Measurements from ENCODE around the gene RNF17. TPM values are rescaled to one million over a fixed set of nuclear protein-coding genes. Genes with fewer than 3 reads are reported as not detected.
A peak's percentile ranks its signal among the peaks of the same experiment; 100 is the strongest.

RNF17 gene
- total and polyA plus RNA-seq, 8 donors, result 0.15 to 0.43 (median 0.18) TPM; not detected in 5

- H3K36me3 ChIP-seq, result no peaks in the 10 kb centered on the region
These were observed 18.5 kb upstream of the RNF17 start for GRCh38 chr13:24745516-24745860.

GRCh38 chr13:24745861-24746617, 17.9 kb upstream of the RNF17 start:
- TF ChIP-seq CTCF (IDR thresholded peaks at IDR 0.05) (no peak), POLR2AphosphoS5 (IDR thresholded peaks at IDR 0.05) (no peak), EP300 (IDR thresholded peaks at IDR 0.05) (no peak), POLR2A (IDR thresholded peaks at IDR 0.05) (no peak)
- Histone ChIP-seq H3K4me1 (peaks cover 9 to 29% (median 21%) of the 10 kb centered on the region in 4 donors), H3K9me3 (no peaks in the 10 kb centered on the region), H3K36me3 (no peaks in the 10 kb centered on the region), H3K27ac (no peak overlapping the region), H3K4me3 (peak overlapping the region in 3 of 4 donors; percentile 34 to 50 (median 46)), H3K27me3 (peaks cover 6 to 76% (median 32%) of the 10 kb centered on the region in 3 donors)
- peak in 1 of 2 donors; percentile 18 for DNase-seq
- WGBS, 5 donors, result 4 to 9% (median 7%) methylated on average over 22 to 70 of the region's 70 CpGs
- intact Hi-C loops (cut with DNase I; ENCODE audit: low total_unique reads), result no loop called here

More at GRCh38 chr13:24745516-24745860, 18.5 kb upstream of the RNF17 start:
- Histone ChIP-seq H3K9me3 (no peaks in the 10 kb centered on the region), H3K4me3 (peak overlapping the region in 3 of 4 donors; percentile 34 to 50 (median 46)), H3K4me1 (peaks cover 9 to 29% (median 21%) of the 10 kb centered on the region in 4 donors), H3K27me3 (peaks cover 6 to 78% (median 32%) of the 10 kb centered on the region in 3 donors), H3K27ac (no peak overlapping the region)
- DNase-seq, result no peak
- TF ChIP-seq CTCF (IDR thresholded peaks at IDR 0.05), result no peak
- TF ChIP-seq POLR2AphosphoS5 (IDR thresholded peaks at IDR 0.05), result no peak
- no peak for TF ChIP-seq POLR2A (IDR thresholded peaks at IDR 0.05)
- TF ChIP-seq EP300 (IDR thresholded peaks at IDR 0.05), result no peak
- intact Hi-C loops (cut with DNase I; ENCODE audit: low total_unique reads), result no loop called here
- 43 to 64% (median 51%) methylated on average over 11 to 24 of the region's 24 CpGs for WGBS, 5 donors

DNA sequence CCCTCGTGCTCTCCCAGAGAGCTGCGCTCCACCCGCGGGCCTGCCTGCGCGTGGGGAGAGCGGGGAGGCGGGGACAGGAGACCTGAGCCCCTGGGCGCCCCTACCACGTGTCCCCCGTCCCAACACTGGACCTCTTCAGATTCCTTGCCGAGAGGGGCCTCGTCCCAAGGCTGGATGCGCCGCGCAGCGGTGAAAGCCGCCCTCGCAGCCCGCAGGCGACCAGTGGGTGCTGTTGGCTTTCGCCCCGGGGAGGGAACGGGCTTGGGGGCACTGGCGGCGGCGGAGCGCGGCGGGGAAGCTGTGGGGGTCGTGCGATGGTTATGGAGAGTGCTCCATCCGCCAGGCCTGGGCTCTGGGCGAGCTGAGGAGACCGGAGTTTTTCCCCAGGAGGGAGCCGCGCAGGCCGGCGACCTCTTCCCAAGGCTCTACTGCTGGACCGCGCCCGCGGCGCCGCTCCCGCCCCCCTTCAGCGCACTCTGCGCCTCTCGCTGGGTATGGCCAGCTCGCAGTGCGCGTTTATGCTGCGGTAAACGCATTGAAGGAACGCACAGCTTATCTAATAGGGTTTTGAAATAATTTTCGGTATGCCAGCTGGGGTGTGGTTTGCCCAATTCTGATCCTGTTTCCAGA, 17.2 kb upstream of the RNF17 start:
- Histone ChIP-seq H3K36me3 (no peaks in the 10 kb centered on the region), H3K27me3 (peaks cover 6 to 70% (median 32%) of the 10 kb centered on the region in 3 donors), H3K4me1 (peaks cover 9 to 29% (median 21%) of the 10 kb centered on the region in 4 donors), H3K9me3 (no peaks in the 10 kb centered on the region), H3K4me3 (peak overlapping the region; percentile 28 to 50 (median 40)), H3K27ac (no peak overlapping the region)
- intact Hi-C loops (cut with DNase I; ENCODE audit: low total_unique reads), result no loop called here
- TF ChIP-seq CTCF (IDR thresholded peaks at IDR 0.05), result no peak
- TF ChIP-seq POLR2A (IDR thresholded peaks at IDR 0.05), result no peak
- TF ChIP-seq EP300 (IDR thresholded peaks at IDR 0.05), result no peak
- TF ChIP-seq POLR2AphosphoS5 (IDR thresholded peaks at IDR 0.05), result no peak
- DNase-seq, result peak in 1 of 2 donors; percentile 45
- WGBS, 5 donors, result 0 to 3% (median 2%) methylated on average over 15 to 56 of the region's 56 CpGs

- Histone ChIP-seq H3K9me3 (no peaks in the 10 kb centered on the region), H3K27me3 (peaks cover 6 to 73% (median 32%) of the 10 kb centered on the region in 3 donors), H3K36me3 (no peaks in the 10 kb centered on the region), H3K4me3 (peak overlapping the region; percentile 28 to 50 (median 40)), H3K27ac (no peak overlapping the region), H3K4me1 (peaks cover 9 to 29% (median 21%) of the 10 kb centered on the region in 4 donors)
- peak in 1 of 2 donors; percentile 51 for DNase-seq
- intact Hi-C loops (cut with DNase I; ENCODE audit: low total_unique reads), result no loop called here
- TF ChIP-seq POLR2AphosphoS5 (IDR thresholded peaks at IDR 0.05) (no peak), POLR2A (IDR thresholded peaks at IDR 0.05) (no peak), CTCF (IDR thresholded peaks at IDR 0.05) (no peak), EP300 (IDR thresholded peaks at IDR 0.05) (no peak)
- WGBS, 5 donors, result 1 to 5% (median 2%) methylated on average over 18 to 61 of the region's 61 CpGs
These were observed 16.5 kb upstream of the RNF17 start for GRCh38 chr13:24747248-24748060.

Data from stomach (tissue), 9 donors.